Activated CD4-positive, alpha-beta memory T cell treated with anti-CD3 and anti-CD28 coated beads for 36 hours (primary cell): ENCODE results near the gene HOXB1. TPM values are rescaled to one million over a fixed set of nuclear protein-coding genes. Genes with fewer than 3 reads are reported as not detected.

Experiments used
- CTCF ChIA-PET: fragments of 350-600 bp; sonication (Branson Sonifier 250); formaldehyde crosslinking; loops from one replicate; lab custom pipeline; 2021; ENCODE audit warnings: antibody characterized with exemption, inconsistent platforms; lab: Charles Lee
- POLR2A ChIA-PET: fragments of 350-600 bp; sonication (Branson Sonifier 250); formaldehyde crosslinking; loops from one replicate; lab custom pipeline; 2021; ENCODE audit warnings: antibody characterized with exemption; lab: Charles Lee
- DNase-seq: peaks from one replicate; pipeline ENCODE4 v3.0.0-alpha.2; 2020
- H3K27ac Mint-ChIP-seq: one replicate; pipeline ENCODE4 v1.8.0; 2021; ENCODE audit warnings: mixed read lengths
- H3K27me3 Mint-ChIP-seq: one replicate; pipeline ENCODE4 v1.8.0; 2021; ENCODE audit warnings: mixed read lengths
- H3K36me3 Mint-ChIP-seq: one replicate; pipeline ENCODE4 v1.8.0; 2021; ENCODE audit warnings: mixed read lengths
- H3K4me1 Mint-ChIP-seq: one replicate; pipeline ENCODE4 v1.8.0; 2021; ENCODE audit warnings: low read depth, mixed read lengths
- H3K4me3 Mint-ChIP-seq: one replicate; pipeline ENCODE4 v1.8.0; 2021; ENCODE audit warnings: mild to moderate bottlenecking, mixed read lengths
- H3K9me3 Mint-ChIP-seq: one replicate; pipeline ENCODE4 v1.8.0; 2021; ENCODE audit warnings: mixed read lengths
- intact Hi-C: fragments of 100-400 bp; cut with micrococcal nuclease; formaldehyde crosslinking; loops from one replicate; pipeline ENCODE4 v1.15.1; 2023
- total RNA-seq, 2 experiments: library from RNA; stranded (reverse); gene quantifications; one replicate each; pipeline ENCODE4 v1.2.3, GENCODE V29; 2021

Gene HOXB1
- total RNA-seq, 2 experiments from 2014 or later, result not detected

- Mint-ChIP-seq H3K36me3 (peaks cover 11% of the 10 kb centered on the region), H3K27ac (peak overlapping the region; percentile 96), H3K4me1 (peaks cover 40% of the 10 kb centered on the region), H3K27me3 (peaks cover 18% of the 10 kb centered on the region), H3K9me3 (no peaks in the 10 kb centered on the region), H3K4me3 (peak overlapping the region; percentile 84)
- CTCF ChIA-PET, result interaction anchor here (0.7 kb wide), 1 partner anchor 12 kb away, joined by 4 read pairs; no protein-coding TSS in a partner anchor
- intact Hi-C loops, result loop anchor here (5.0 kb wide), 1 partner anchor 33 kb away; the partner anchor contains the start of gene HOXB4
- POLR2A ChIA-PET, result interaction anchor here (1.2 kb wide), 1 partner anchor 12 kb away, joined by 3 read pairs; no protein-coding TSS in a partner anchor
- DNase-seq, result peak; percentile 63
Measured at GRCh38 chr17:48544349-48545021, 13.7 kb upstream of the HOXB1 start.

GRCh38 chr17:48543854-48544348 lies 13.1 kb upstream of the HOXB1 start:
- CTCF ChIA-PET, result interaction anchor here (0.7 to 1.2 kb wide), 2 partner anchors 11 to 281 kb away, joined by 3 to 4 read pairs; no protein-coding TSS in a partner anchor
- H3K4me3 Mint-ChIP-seq, result peak overlapping the region; percentile 84
- H3K4me1 Mint-ChIP-seq, result peaks cover 40% of the 10 kb centered on the region
- H3K9me3 Mint-ChIP-seq, result no peaks in the 10 kb centered on the region
- peaks cover 11% of the 10 kb centered on the region for H3K36me3 Mint-ChIP-seq
- POLR2A ChIA-PET, result interaction anchor here (0.6 to 1.2 kb wide), 2 partner anchors 12 to 34 kb away, joined by 3 read pairs; no protein-coding TSS in a partner anchor
- peak; percentile 62 for DNase-seq
- H3K27ac Mint-ChIP-seq, result peak overlapping the region; percentile 96
- peaks cover 18% of the 10 kb centered on the region for H3K27me3 Mint-ChIP-seq
- intact Hi-C loops, result loop anchor here (5.0 kb wide), 1 partner anchor 33 kb away; the partner anchor contains the start of gene HOXB4

- CTCF ChIA-PET, result interaction anchor here (1.1 to 1.2 kb wide), 2 partner anchors 35 to 280 kb away, joined by 3 read pairs; partner anchors contain the start of gene HOXB4
- peak; percentile 74 for DNase-seq
- Mint-ChIP-seq H3K9me3 (no peaks in the 10 kb centered on the region), H3K27me3 (peaks cover 18% of the 10 kb centered on the region), H3K4me1 (peaks cover 37% of the 10 kb centered on the region), H3K4me3 (peak overlapping the region; percentile 84), H3K36me3 (peaks cover 11% of the 10 kb centered on the region), H3K27ac (peak overlapping the region; percentile 96)
- intact Hi-C loops, result loop anchor here (5.0 kb wide), 1 partner anchor 34 kb away; the partner anchor contains the start of gene HOXB4
- POLR2A ChIA-PET, result interaction anchor here (0.6 to 1.2 kb wide), 3 partner anchors 11 to 34 kb away, joined by 3 read pairs; no protein-coding TSS in a partner anchor
Measured at GRCh38 chr17:48543107-48543853, 12.5 kb upstream of the HOXB1 start.

- peaks cover 11% of the 10 kb centered on the region for H3K36me3 Mint-ChIP-seq
- H3K27ac Mint-ChIP-seq, result peak overlapping the region; percentile 96
- H3K9me3 Mint-ChIP-seq, result no peaks in the 10 kb centered on the region
- intact Hi-C loops, result loop anchor here (5.0 kb wide), 1 partner anchor 35 kb away; the partner anchor contains the start of gene HOXB4
- CTCF ChIA-PET, result interaction anchor here (1.1 to 1.9 kb wide), 3 partner anchors 35 to 280 kb away, joined by 3 to 5 read pairs (median 3); partner anchors contain the start of gene HOXB4
- POLR2A ChIA-PET, result interaction anchor here (1.1 kb wide), 1 partner anchor 30 kb away, joined by 3 read pairs; no protein-coding TSS in a partner anchor
- H3K4me3 Mint-ChIP-seq, result peak overlapping the region; percentile 84
- peaks cover 18% of the 10 kb centered on the region for H3K27me3 Mint-ChIP-seq
- H3K4me1 Mint-ChIP-seq, result peaks cover 35% of the 10 kb centered on the region
- DNase-seq, result no peak
Measured at GRCh38 chr17:48542698-48543106, 11.9 kb upstream of the HOXB1 start.

- Mint-ChIP-seq H3K9me3 (no peaks in the 10 kb centered on the region), H3K4me3 (peak overlapping the region; percentile 84), H3K36me3 (peaks cover 11% of the 10 kb centered on the region), H3K4me1 (peaks cover 31% of the 10 kb centered on the region), H3K27ac (peak overlapping the region; percentile 96), H3K27me3 (peaks cover 18% of the 10 kb centered on the region)
- POLR2A ChIA-PET, result interaction anchor here (0.9 to 1.1 kb wide), 3 partner anchors 26 to 41 kb away, joined by 3 read pairs; no protein-coding TSS in a partner anchor
- DNase-seq, result peak; percentile 31
- CTCF ChIA-PET, result interaction anchor here (1.1 to 1.9 kb wide), 2 partner anchors 36 to 51 kb away, joined by 3 to 5 read pairs; partner anchors contain the start of gene HOXB4
- intact Hi-C loops, result loop anchor here (5.0 kb wide), 1 partner anchor 35 kb away; the partner anchor contains the start of gene HOXB4
Measured at GRCh38 chr17:48542114-48542656, 11.4 kb upstream of the HOXB1 start.

- Mint-ChIP-seq H3K9me3 (no peaks in the 10 kb centered on the region), H3K27me3 (peaks cover 18% of the 10 kb centered on the region), H3K36me3 (peaks cover 11% of the 10 kb centered on the region), H3K4me1 (peaks cover 27% of the 10 kb centered on the region), H3K27ac (peak overlapping the region; percentile 96), H3K4me3 (peak overlapping the region; percentile 84)
- ChIA-PET CTCF (interaction anchor here (1.1 to 1.9 kb wide), 2 partner anchors 36 to 51 kb away, joined by 3 to 5 read pairs; partner anchors contain the start of gene HOXB4), POLR2A (interaction anchor here (0.5 to 0.9 kb wide), 3 partner anchors 26 to 210 kb away, joined by 3 read pairs; no protein-coding TSS in a partner anchor)
- peak; percentile 57 for DNase-seq
- intact Hi-C loops, result loop anchor here (5.0 kb wide), 1 partner anchor 36 kb away; the partner anchor contains the start of gene HOXB4
Measured at GRCh38 chr17:48541577-48542113, 10.8 kb upstream of the HOXB1 start.

GRCh38 chr17:48541036-48541576 lies 10.3 kb upstream of the HOXB1 start:
- intact Hi-C loops, result loop anchor here (5.0 kb wide), 1 partner anchor 36 kb away; the partner anchor contains the start of gene HOXB4
- ChIA-PET CTCF (interaction anchor here (0.8 to 1.9 kb wide), 2 partner anchors 20 to 52 kb away, joined by 3 to 5 read pairs; no protein-coding TSS in a partner anchor), POLR2A (interaction anchor here (0.5 to 0.9 kb wide), 2 partner anchors 27 to 209 kb away, joined by 3 read pairs; no protein-coding TSS in a partner anchor)
- H3K4me1 Mint-ChIP-seq, result peaks cover 22% of the 10 kb centered on the region
- peak overlapping the region; percentile 96 for H3K27ac Mint-ChIP-seq
- peaks cover 11% of the 10 kb centered on the region for H3K36me3 Mint-ChIP-seq
- DNase-seq, result no peak
- peaks cover 18% of the 10 kb centered on the region for H3K27me3 Mint-ChIP-seq
- peak overlapping the region; percentile 84 for H3K4me3 Mint-ChIP-seq
- no peaks in the 10 kb centered on the region for H3K9me3 Mint-ChIP-seq

GRCh38 chr17:48540213-48540612 lies 9.4 kb upstream of the HOXB1 start:
- Mint-ChIP-seq H3K9me3 (no peaks in the 10 kb centered on the region), H3K27ac (peak overlapping the region; percentile 28), H3K4me3 (no peak overlapping the region), H3K27me3 (peaks cover 16% of the 10 kb centered on the region), H3K4me1 (peaks cover 16% of the 10 kb centered on the region), H3K36me3 (peaks cover 11% of the 10 kb centered on the region)
- intact Hi-C loops, result loop anchor here (5.0 kb wide), 1 partner anchor 37 kb away; the partner anchor contains the start of gene HOXB4
- CTCF ChIA-PET, result interaction anchor here (0.7 to 0.8 kb wide), 3 partner anchors 21 to 180 kb away, joined by 3 read pairs; no protein-coding TSS in a partner anchor
- no peak for DNase-seq
- POLR2A ChIA-PET, result no interaction called here

GRCh38 chr17:48539177-48539576 lies 8.4 kb upstream of the HOXB1 start:
- ChIA-PET CTCF (interaction anchor here (0.7 kb wide), 3 partner anchors 14 to 650 kb away, joined by 3 to 4 read pairs (median 4); no protein-coding TSS in a partner anchor), POLR2A (no interaction called here)
- H3K27me3 Mint-ChIP-seq, result peaks cover 14% of the 10 kb centered on the region
- no peak overlapping the region for H3K4me3 Mint-ChIP-seq
- no peak overlapping the region for H3K27ac Mint-ChIP-seq
- intact Hi-C loops, result no loop called here
- peaks cover 11% of the 10 kb centered on the region for H3K36me3 Mint-ChIP-seq
- DNase-seq, result no peak
- no peaks in the 10 kb centered on the region for H3K9me3 Mint-ChIP-seq
- peaks cover 15% of the 10 kb centered on the region for H3K4me1 Mint-ChIP-seq

GRCh38 chr17:48537316-48537715 lies 6.5 kb upstream of the HOXB1 start:
- H3K27ac Mint-ChIP-seq, result no peak overlapping the region
- DNase-seq, result no peak
- intact Hi-C loops, result no loop called here
- peaks cover 10% of the 10 kb centered on the region for H3K4me1 Mint-ChIP-seq
- ChIA-PET POLR2A (no interaction called here), CTCF (no interaction called here)
- peaks cover 4% of the 10 kb centered on the region for H3K36me3 Mint-ChIP-seq
- peaks cover 5% of the 10 kb centered on the region for H3K27me3 Mint-ChIP-seq
- no peaks in the 10 kb centered on the region for H3K9me3 Mint-ChIP-seq
- H3K4me3 Mint-ChIP-seq, result no peak overlapping the region
